HFF-Myc (cell line): Measurements from ENCODE around the gene SLC16A10.

ENCODE experiments used
- DNase-seq: peaks from one replicate; pipeline ENCODE4 v3.0.0-alpha.2; 2011; ENCODE audit warnings: low read depth; ENCODE audit errors: extremely low read depth
- H3K4me3 ChIP-seq: replicated peaks from 2 replicates; pipeline ENCODE4 v1.5.1; 2011; ENCODE audit warnings: low read depth, mild to moderate bottlenecking, control low read depth, low read length
- CTCF ChIP-seq: IDR thresholded peaks from 2 replicates; pipeline ENCODE4 v1.5.1; 2012; ENCODE audit warnings: mild to moderate bottlenecking, low read depth, low read length, control low read depth; ENCODE audit errors: missing control alignments

The SLC16A10 gene

GRCh38 chr6:111087106-111087835 is at the start of gene SLC16A10:
Gene SLC16A10, plus strand, starts transcription at chr6:111087503. Its CDS starts 250 bp downstream, at chr6:111087753.
- DNase-seq: no peak
- H3K4me3 ChIP-seq: peak within 1 kb of the TSS; percentile 41
- no peak for TF ChIP-seq CTCF

GRCh38 chr6:111038534-111039252 is 48.6 kb upstream of the SLC16A10 start:
- no peak for DNase-seq
- no peak for TF ChIP-seq CTCF

GRCh38 chr6:111041917-111042316 is 45.4 kb upstream of the SLC16A10 start:
- no peak overlapping the region for H3K4me3 ChIP-seq
- TF ChIP-seq CTCF: no peak
- DNase-seq: no peak

More at GRCh38 chr6:111038534-111039252, 48.6 kb upstream of the SLC16A10 start:
- H3K4me3 ChIP-seq: no peak overlapping the region

GRCh38 chr6:111047244-111047643 is 40.1 kb upstream of the SLC16A10 start:
- no peak for TF ChIP-seq CTCF
- no peak overlapping the region for H3K4me3 ChIP-seq
- no peak for DNase-seq

GRCh38 chr6:111050261-111051023 is 36.9 kb upstream of the SLC16A10 start:
- no peak overlapping the region for H3K4me3 ChIP-seq
- no peak for DNase-seq
- TF ChIP-seq CTCF: no peak

GRCh38 chr6:111052171-111052570 is 35.1 kb upstream of the SLC16A10 start:
- DNase-seq: no peak
- TF ChIP-seq CTCF: no peak
- no peak overlapping the region for H3K4me3 ChIP-seq
